Measurements from ENCODE around the gene MAP2K1. TPM values are rescaled to one million over a fixed set of nuclear protein-coding genes. Genes with fewer than 3 reads are reported as not detected.

The MAP2K1 gene
- total and polyA plus RNA-seq, 3 donors from 2014 or later: 26.1 to 29.6 (median 27.6) TPM

GRCh38 chr15:66508293-66508883 is 121.7 kb downstream of the MAP2K1 start:
- no peaks in the 10 kb centered on the region for H3K36me3 ChIP-seq (ENCODE audit: low read depth, missing control alignments)
- WGBS, 2 donors: 83 to 95% methylated on average over 3 of the region's 3 CpGs
- no peak overlapping the region for H3K4me3 ChIP-seq
- no peaks in the 10 kb centered on the region for H3K27me3 ChIP-seq
- peaks cover 6% of the 10 kb centered on the region for H3K4me1 ChIP-seq
- DNase-seq: no peak
- intact Hi-C loops (cut with DNase I; ENCODE audit: low total_unique reads): no loop called here
- TF ChIP-seq CTCF (IDR thresholded peaks at IDR 0.05): no peak
- TF ChIP-seq POLR2A (IDR thresholded peaks at IDR 0.05): no peak
- H3K9me3 ChIP-seq: no peaks in the 10 kb centered on the region
- no peak overlapping the region for H3K27ac ChIP-seq

GRCh38 chr15:66514586-66514985 is 127.9 kb downstream of the MAP2K1 start:
- 79 to 87% methylated on average over 3 of the region's 3 CpGs for WGBS, 2 donors
- DNase-seq: no peak
- intact Hi-C loops (cut with DNase I; ENCODE audit: low total_unique reads): no loop called here
- no peaks in the 10 kb centered on the region for H3K27me3 ChIP-seq
- H3K9me3 ChIP-seq: no peaks in the 10 kb centered on the region
- TF ChIP-seq CTCF (IDR thresholded peaks at IDR 0.05) (no peak), POLR2A (IDR thresholded peaks at IDR 0.05) (no peak)
- no peak overlapping the region for H3K27ac ChIP-seq
- no peak overlapping the region for H3K4me3 ChIP-seq
- no peaks in the 10 kb centered on the region for H3K36me3 ChIP-seq (ENCODE audit: low read depth, missing control alignments)
- no peaks in the 10 kb centered on the region for H3K4me1 ChIP-seq

- no peak overlapping the region for H3K27ac ChIP-seq
- no peaks in the 10 kb centered on the region for H3K4me1 ChIP-seq
- no peak overlapping the region for H3K4me3 ChIP-seq
- no peak for TF ChIP-seq CTCF (IDR thresholded peaks at IDR 0.05)
- no peaks in the 10 kb centered on the region for H3K27me3 ChIP-seq
- intact Hi-C loops (cut with DNase I; ENCODE audit: low total_unique reads): no loop called here
- no peak for DNase-seq
- H3K36me3 ChIP-seq (ENCODE audit: low read depth, missing control alignments): no peaks in the 10 kb centered on the region
- no peaks in the 10 kb centered on the region for H3K9me3 ChIP-seq
- WGBS, 2 donors: 88 to 98% methylated on average over 2 of the region's 2 CpGs
Observed at GRCh38 chr15:66515901-66516322, 129.2 kb downstream of the MAP2K1 start.

- intact Hi-C loops (cut with DNase I; ENCODE audit: low total_unique reads): no loop called here
- no peak for TF ChIP-seq CTCF (IDR thresholded peaks at IDR 0.05)
- WGBS, 2 donors: 87 to 90% methylated on average over 3 of the region's 3 CpGs
Observed at GRCh38 chr15:66523926-66524325, 137.2 kb downstream of the MAP2K1 start.

GRCh38 chr15:66524838-66525237 is 138.1 kb downstream of the MAP2K1 start:
- no peaks in the 10 kb centered on the region for H3K36me3 ChIP-seq (ENCODE audit: low read depth, missing control alignments)
- H3K4me1 ChIP-seq: no peaks in the 10 kb centered on the region
- intact Hi-C loops (cut with DNase I; ENCODE audit: low total_unique reads): no loop called here

More at GRCh38 chr15:66523926-66524325, 137.2 kb downstream of the MAP2K1 start:
- no peaks in the 10 kb centered on the region for H3K4me1 ChIP-seq
- H3K36me3 ChIP-seq (ENCODE audit: low read depth, missing control alignments): no peaks in the 10 kb centered on the region
- no peak overlapping the region for H3K4me3 ChIP-seq
- no peaks in the 10 kb centered on the region for H3K9me3 ChIP-seq
- H3K27ac ChIP-seq: no peak overlapping the region
- H3K27me3 ChIP-seq: no peaks in the 10 kb centered on the region
- no peak for DNase-seq

More at GRCh38 chr15:66524838-66525237, 138.1 kb downstream of the MAP2K1 start:
- Histone ChIP-seq H3K27me3 (no peaks in the 10 kb centered on the region), H3K27ac (no peak overlapping the region), H3K9me3 (no peaks in the 10 kb centered on the region), H3K4me3 (no peak overlapping the region)
- DNase-seq: no peak
- 69 to 98% methylated on average over 4 of the region's 4 CpGs for WGBS, 2 donors
- TF ChIP-seq CTCF (IDR thresholded peaks at IDR 0.05): no peak
- no peak for TF ChIP-seq POLR2A (IDR thresholded peaks at IDR 0.05)
